GM23338 (cell line): ENCODE results near the gene SLC39A11. TPM values are rescaled to one million over a fixed set of nuclear protein-coding genes. Genes with fewer than 3 reads are reported as not detected.

Source experiments
- ATAC-seq: fragments of 200-7000 bp; cut with Tn5 transposase; 3 replicates; pipeline ENCODE4 v1.9.1; 2020
- DNase-seq: peaks from one replicate; pipeline ENCODE4 v3.0.0-alpha.2; 2015; ENCODE audit warnings: low spot score
- H2AFZ ChIP-seq: fragments of 200-600 bp; sonication (generic); 2 replicates; pipeline ENCODE4 v1.8.0; 2016; ENCODE audit warnings: antibody characterized with exemption, mild to moderate bottlenecking, moderate library complexity
- H3F3A ChIP-seq: fragments of 200-600 bp; sonication (generic); replicated peaks from 2 replicates; pipeline ENCODE4 v1.8.0; 2017; ENCODE audit warnings: antibody characterized with exemption, mixed run types, low read depth
- H3K27ac ChIP-seq: fragments of 200-600 bp; sonication (generic); 2 replicates; pipeline ENCODE4 v1.6.1; 2016; ENCODE audit warnings: low read depth
- H3K27me3 ChIP-seq: fragments of 200-600 bp; sonication (generic); 2 replicates; pipeline ENCODE4 v1.8.0; 2016; ENCODE audit warnings: mild to moderate bottlenecking, mixed run types, moderate library complexity; ENCODE audit not compliant: insufficient read depth
- H3K36me3 ChIP-seq: fragments of 200-600 bp; sonication (generic); 2 replicates; pipeline ENCODE4 v1.8.0; 2016; ENCODE audit warnings: mild to moderate bottlenecking; ENCODE audit not compliant: insufficient read depth
- H3K4me1 ChIP-seq: fragments of 200-600 bp; sonication (generic); 2 replicates; pipeline ENCODE4 v1.8.0; 2016; ENCODE audit warnings: mild to moderate bottlenecking, moderate library complexity; ENCODE audit not compliant: insufficient read depth
- H3K4me2 ChIP-seq: fragments of 200-600 bp; sonication (generic); 2 replicates; pipeline ENCODE4 v1.7.1; 2017; ENCODE audit warnings: mixed run types
- H3K4me3 ChIP-seq: fragments of 200-600 bp; sonication (generic); 2 replicates; pipeline ENCODE4 v1.6.1; 2016; ENCODE audit warnings: mixed run types
- H3K79me2 ChIP-seq: fragments of 200-600 bp; sonication (generic); replicated peaks from 2 replicates; pipeline ENCODE4 v1.8.0; 2017; ENCODE audit warnings: mild to moderate bottlenecking; ENCODE audit not compliant: insufficient read depth
- H3K9me2 ChIP-seq: fragments of 200-600 bp; sonication (generic); 2 replicates; pipeline ENCODE4 v1.8.0; 2017; ENCODE audit not compliant: insufficient read depth
- H4K20me1 ChIP-seq: fragments of 200-600 bp; sonication (generic); replicated peaks from 2 replicates; pipeline ENCODE4 v1.8.0; 2017; ENCODE audit warnings: mild to moderate bottlenecking; ENCODE audit not compliant: insufficient read depth
- H3K27ac Mint-ChIP-seq: 2 replicates; pipeline ENCODE4 v1.8.0; 2020; ENCODE audit warnings: inconsistent platforms, mild to moderate bottlenecking, moderate library complexity, mixed read lengths
- H3K27me3 Mint-ChIP-seq: 3 replicates; pipeline ENCODE4 v1.8.0; 2022; ENCODE audit warnings: low read depth, mild to moderate bottlenecking, moderate library complexity, mixed read lengths, inconsistent platforms; ENCODE audit not compliant: insufficient read depth, poor library complexity
- H3K36me3 Mint-ChIP-seq: 3 replicates; pipeline ENCODE4 v1.8.0; 2021; ENCODE audit warnings: low read depth, mild to moderate bottlenecking, inconsistent platforms, moderate library complexity, mixed read lengths
- H3K4me1 Mint-ChIP-seq: 3 replicates; pipeline ENCODE4 v1.8.0; 2020; ENCODE audit warnings: mild to moderate bottlenecking, inconsistent platforms, mixed read lengths
- H3K4me3 Mint-ChIP-seq: 3 replicates; pipeline ENCODE4 v1.8.0; 2021; ENCODE audit warnings: moderate library complexity, mild to moderate bottlenecking, inconsistent platforms, mixed read lengths
- H3K9me3 Mint-ChIP-seq: 3 replicates; pipeline ENCODE4 v1.8.0; 2020; ENCODE audit warnings: moderate library complexity, mild to moderate bottlenecking, inconsistent platforms, mixed read lengths
- EZH2 ChIP-seq: fragments of 200-600 bp; sonication (generic); IDR thresholded peaks from one replicate; pipeline ENCODE4 v1.8.0; 2017; ENCODE audit warnings: antibody characterized with exemption, mild to moderate bottlenecking, low read depth; ENCODE audit not compliant: unreplicated experiment
- EZH2phosphoT487 ChIP-seq: fragments of 200-600 bp; sonication (generic); IDR thresholded peaks from one replicate; pipeline ENCODE4 v1.8.1; 2018; ENCODE audit warnings: antibody characterized with exemption; ENCODE audit not compliant: unreplicated experiment
- JUNB ChIP-seq: IDR thresholded peaks from one replicate; pipeline ENCODE4 v1.6.1; 2016; ENCODE audit warnings: antibody characterized with exemption; ENCODE audit not compliant: unreplicated experiment
- ZNF114 ChIP-seq: fragments of 250-450 bp; sonication (Bioruptor Pico); IDR thresholded peaks from 2 replicates; pipeline ENCODE4 v1.5.0; 2020; ENCODE audit warnings: mild to moderate bottlenecking, moderate library complexity
- ZNF331 ChIP-seq: fragments of 250-450 bp; sonication (Bioruptor Pico); IDR thresholded peaks from 2 replicates; pipeline ENCODE4 v1.5.0; 2020; ENCODE audit warnings: low read depth, mild to moderate bottlenecking, moderate library complexity
- polyA plus RNA-seq: library from polyadenylated mRNA; unstranded; fragments of >200 nt; fragmentation: Nextera tagmentation; extraction: Ambion mirVana; gene quantifications from 2 replicates; pipeline ENCODE4 v1.2.1, GENCODE V29; 2016
- total RNA-seq: library from RNA; depleted of rRNA; stranded (reverse); fragments of >200 nt; shearing (Covaris generic); gene quantifications from 2 replicates; pipeline ENCODE4 v1.2.3, GENCODE V29; 2014
- TF ChIP-seq, protein P1 (sequence below): fragments of 250-450 bp; sonication (Bioruptor Pico); IDR thresholded peaks from 2 replicates; pipeline ENCODE4 v1.5.0; 2020; ENCODE audit warnings: mild to moderate bottlenecking, moderate library complexity

The SLC39A11 gene
- total and polyA plus RNA-seq, 2 experiments from 2014 or later, result 10.8 to 18.1 TPM

- Mint-ChIP-seq H3K27me3 (peaks cover 7% of the 10 kb centered on the region), H3K27ac (no peak overlapping the region), H3K4me1 (peaks cover 19% of the 10 kb centered on the region), H3K36me3 (no peaks in the 10 kb centered on the region), H3K9me3 (peaks cover 3% of the 10 kb centered on the region; the same call in 1 of the 3 replicates), H3K4me3 (no peak overlapping the region)
- no peak overlapping the region for H3K27ac ChIP-seq
- no peak overlapping the region for H3K4me2 ChIP-seq
- H3K36me3 ChIP-seq, result no peaks in the 10 kb centered on the region
- no peak for DNase-seq
- H3K9me2 ChIP-seq, result no peaks in the 10 kb centered on the region
- no peaks in the 10 kb centered on the region for H3K79me2 ChIP-seq
- H2AFZ ChIP-seq, result peak overlapping the region; percentile 76; the same call in 1 of the 2 replicates
- no peaks in the 10 kb centered on the region for H3F3A ChIP-seq
- H3K27me3 ChIP-seq, result no peaks in the 10 kb centered on the region
- no peaks in the 10 kb centered on the region for H4K20me1 ChIP-seq
- H3K4me1 ChIP-seq, result peaks cover 12% of the 10 kb centered on the region
- peak; percentile 63 for ATAC-seq
- no peak overlapping the region for H3K4me3 ChIP-seq
- TF ChIP-seq EZH2phosphoT487 (no peak), ZNF331 (no peak)
- TF ChIP-seq, protein P1, sequence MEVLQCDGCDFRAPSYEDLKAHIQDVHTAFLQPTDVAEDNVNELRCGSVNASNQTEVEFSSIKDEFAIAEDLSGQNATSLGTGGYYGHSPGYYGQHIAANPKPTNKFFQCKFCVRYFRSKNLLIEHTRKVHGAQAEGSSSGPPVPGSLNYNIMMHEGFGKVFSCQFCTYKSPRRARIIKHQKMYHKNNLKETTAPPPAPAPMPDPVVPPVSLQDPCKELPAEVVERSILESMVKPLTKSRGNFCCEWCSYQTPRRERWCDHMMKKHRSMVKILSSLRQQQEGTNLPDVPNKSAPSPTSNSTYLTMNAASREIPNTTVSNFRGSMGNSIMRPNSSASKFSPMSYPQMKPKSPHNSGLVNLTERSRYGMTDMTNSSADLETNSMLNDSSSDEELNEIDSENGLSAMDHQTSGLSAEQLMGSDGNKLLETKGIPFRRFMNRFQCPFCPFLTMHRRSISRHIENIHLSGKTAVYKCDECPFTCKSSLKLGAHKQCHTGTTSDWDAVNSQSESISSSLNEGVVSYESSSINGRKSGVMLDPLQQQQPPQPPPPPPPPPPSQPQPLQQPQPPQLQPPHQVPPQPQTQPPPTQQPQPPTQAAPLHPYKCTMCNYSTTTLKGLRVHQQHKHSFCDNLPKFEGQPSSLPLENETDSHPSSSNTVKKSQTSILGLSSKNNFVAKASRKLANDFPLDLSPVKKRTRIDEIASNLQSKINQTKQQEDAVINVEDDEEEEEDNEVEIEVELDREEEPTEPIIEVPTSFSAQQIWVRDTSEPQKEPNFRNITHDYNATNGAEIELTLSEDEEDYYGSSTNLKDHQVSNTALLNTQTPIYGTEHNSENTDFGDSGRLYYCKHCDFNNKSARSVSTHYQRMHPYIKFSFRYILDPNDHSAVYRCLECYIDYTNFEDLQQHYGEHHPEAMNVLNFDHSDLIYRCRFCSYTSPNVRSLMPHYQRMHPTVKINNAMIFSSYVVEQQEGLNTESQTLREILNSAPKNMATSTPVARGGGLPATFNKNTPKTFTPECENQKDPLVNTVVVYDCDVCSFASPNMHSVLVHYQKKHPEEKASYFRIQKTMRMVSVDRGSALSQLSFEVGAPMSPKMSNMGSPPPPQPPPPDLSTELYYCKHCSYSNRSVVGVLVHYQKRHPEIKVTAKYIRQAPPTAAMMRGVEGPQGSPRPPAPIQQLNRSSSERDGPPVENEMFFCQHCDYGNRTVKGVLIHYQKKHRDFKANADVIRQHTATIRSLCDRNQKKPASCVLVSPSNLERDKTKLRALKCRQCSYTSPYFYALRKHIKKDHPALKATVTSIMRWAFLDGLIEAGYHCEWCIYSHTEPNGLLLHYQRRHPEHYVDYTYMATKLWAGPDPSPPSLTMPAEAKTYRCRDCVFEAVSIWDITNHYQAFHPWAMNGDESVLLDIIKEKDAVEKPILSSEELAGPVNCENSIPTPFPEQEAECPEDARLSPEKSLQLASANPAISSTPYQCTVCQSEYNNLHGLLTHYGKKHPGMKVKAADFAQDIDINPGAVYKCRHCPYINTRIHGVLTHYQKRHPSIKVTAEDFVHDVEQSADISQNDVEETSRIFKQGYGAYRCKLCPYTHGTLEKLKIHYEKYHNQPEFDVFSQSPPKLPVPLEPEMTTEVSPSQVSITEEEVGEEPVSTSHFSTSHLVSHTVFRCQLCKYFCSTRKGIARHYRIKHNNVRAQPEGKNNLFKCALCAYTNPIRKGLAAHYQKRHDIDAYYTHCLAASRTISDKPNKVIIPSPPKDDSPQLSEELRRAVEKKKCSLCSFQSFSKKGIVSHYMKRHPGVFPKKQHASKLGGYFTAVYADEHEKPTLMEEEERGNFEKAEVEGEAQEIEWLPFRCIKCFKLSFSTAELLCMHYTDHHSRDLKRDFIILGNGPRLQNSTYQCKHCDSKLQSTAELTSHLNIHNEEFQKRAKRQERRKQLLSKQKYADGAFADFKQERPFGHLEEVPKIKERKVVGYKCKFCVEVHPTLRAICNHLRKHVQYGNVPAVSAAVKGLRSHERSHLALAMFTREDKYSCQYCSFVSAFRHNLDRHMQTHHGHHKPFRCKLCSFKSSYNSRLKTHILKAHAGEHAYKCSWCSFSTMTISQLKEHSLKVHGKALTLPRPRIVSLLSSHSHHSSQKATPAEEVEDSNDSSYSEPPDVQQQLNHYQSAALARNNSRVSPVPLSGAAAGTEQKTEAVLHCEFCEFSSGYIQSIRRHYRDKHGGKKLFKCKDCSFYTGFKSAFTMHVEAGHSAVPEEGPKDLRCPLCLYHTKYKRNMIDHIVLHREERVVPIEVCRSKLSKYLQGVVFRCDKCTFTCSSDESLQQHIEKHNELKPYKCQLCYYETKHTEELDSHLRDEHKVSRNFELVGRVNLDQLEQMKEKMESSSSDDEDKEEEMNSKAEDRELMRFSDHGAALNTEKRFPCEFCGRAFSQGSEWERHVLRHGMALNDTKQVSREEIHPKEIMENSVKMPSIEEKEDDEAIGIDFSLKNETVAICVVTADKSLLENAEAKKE (CRISPR knock-in tag), result no peak
Observed at GRCh38 chr17:72622661-72623433, 469.6 kb downstream of the SLC39A11 start.

DNA sequence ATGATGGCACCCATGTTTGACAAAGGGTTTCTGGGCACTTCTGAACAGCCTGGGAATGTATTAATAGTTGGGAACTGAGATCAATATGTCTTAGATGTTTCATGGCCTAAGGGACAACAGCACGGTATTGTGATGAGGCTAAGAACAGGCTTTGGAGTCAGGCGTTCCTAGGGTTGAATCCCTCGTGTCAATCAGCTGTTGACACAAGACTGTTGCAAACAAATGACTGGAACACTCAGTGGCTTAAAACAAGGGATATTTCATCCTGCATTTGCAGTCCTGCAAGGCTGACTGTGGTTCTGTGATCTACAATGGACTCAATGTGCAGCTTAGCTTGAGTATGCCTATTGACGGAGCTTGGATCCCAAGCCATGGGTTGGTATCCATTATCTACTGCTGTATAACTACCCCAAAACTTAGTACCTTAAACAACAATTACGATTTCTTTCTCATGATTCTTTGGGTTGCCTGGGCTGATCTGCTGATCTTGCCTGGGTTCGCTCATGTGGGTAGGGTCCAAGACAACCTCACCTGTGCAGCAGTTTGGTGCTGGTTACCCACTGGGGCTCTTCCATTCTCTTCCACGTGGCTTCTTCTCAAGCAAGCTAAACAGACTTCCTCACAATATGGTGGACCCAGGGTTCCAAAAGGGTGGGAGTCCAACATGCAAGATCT is 472.4 kb downstream of the SLC39A11 start:
- H3K27me3 Mint-ChIP-seq, result peaks cover 10% of the 10 kb centered on the region
- Histone ChIP-seq H3K4me3 (no peak overlapping the region), H3K27ac (no peak overlapping the region), H3K4me1 (peaks cover 20% of the 10 kb centered on the region), H3K79me2 (no peaks in the 10 kb centered on the region), H4K20me1 (no peaks in the 10 kb centered on the region), H3F3A (no peaks in the 10 kb centered on the region), H3K27me3 (no peaks in the 10 kb centered on the region), H2AFZ (no peak overlapping the region), H3K9me2 (no peaks in the 10 kb centered on the region), H3K4me2 (no peak overlapping the region), H3K36me3 (no peaks in the 10 kb centered on the region)
- DNase-seq (no peak), ATAC-seq (no peak)
- H3K36me3 Mint-ChIP-seq, result no peaks in the 10 kb centered on the region
- H3K4me3 Mint-ChIP-seq, result no peak overlapping the region
- no peak overlapping the region for H3K27ac Mint-ChIP-seq
- H3K4me1 Mint-ChIP-seq, result peaks cover 32% of the 10 kb centered on the region
- H3K9me3 Mint-ChIP-seq, result no peaks in the 10 kb centered on the region
- no peak for TF ChIP-seq EZH2
- no peak for TF ChIP-seq JUNB
- TF ChIP-seq ZNF114, result no peak
